ENCODE data around the gene PITX3.
"Not testable (repeated sequence)": the region's sequence is repeated elsewhere in the genome, so short reads cannot be mapped to it uniquely, and the experiment has no call there.

Gene PITX3

GRCh38 chr10:102225646-102226541, 15.4 kb downstream of the PITX3 start, which contains the start of gene ELOVL3:
TSS of gene ELOVL3 (plus strand) at chr10:102226299. CDS start at chr10:102226549, 250 bp downstream.
- peak; percentile 80 for DNase-seq

GRCh38 chr10:102222797-102223196, 18.5 kb downstream of the PITX3 start:
- DNase-seq: no peak

GRCh38 chr10:102220612-102221011, 20.7 kb downstream of the PITX3 start:
- no peak for DNase-seq

- no peak for DNase-seq
These were observed 21.9 kb downstream of the PITX3 start for GRCh38 chr10:102219370-102219769.

- DNase-seq: not testable (repeated sequence)
These were observed 27.7 kb downstream of the PITX3 start for GRCh38 chr10:102213599-102213998.

GRCh38 chr10:102211615-102212299, 29.6 kb downstream of the PITX3 start:
- DNase-seq: no peak

- DNase-seq: no peak
These were observed 32.8 kb downstream of the PITX3 start for GRCh38 chr10:102208311-102209035.

GRCh38 chr10:102202386-102202785, 38.9 kb downstream of the PITX3 start:
- no peak for DNase-seq

GRCh38 chr10:102200751-102201640, 40.3 kb downstream of the PITX3 start:
- DNase-seq: no peak

GRCh38 chr10:102198027-102198426, 43.3 kb downstream of the PITX3 start:
- no peak for DNase-seq

- DNase-seq: no peak
These were observed 44.4 kb downstream of the PITX3 start for GRCh38 chr10:102196893-102197292.

- no peak for DNase-seq
These were observed 45.9 kb downstream of the PITX3 start for GRCh38 chr10:102195296-102195870.

- no peak for DNase-seq
These were observed 49.4 kb downstream of the PITX3 start for GRCh38 chr10:102191956-102192355.

GRCh38 chr10:102188941-102189898, 52.1 kb downstream of the PITX3 start:
- not testable (repeated sequence) for DNase-seq

- DNase-seq: no peak
These were observed 52.9 kb downstream of the PITX3 start for GRCh38 chr10:102188298-102188940.

GRCh38 chr10:102185811-102186527, 55.3 kb downstream of the PITX3 start:
- DNase-seq: no peak

- DNase-seq: no peak
These were observed 56.0 kb downstream of the PITX3 start for GRCh38 chr10:102185272-102185671.

GRCh38 chr10:102184606-102185005, 56.7 kb downstream of the PITX3 start:
- DNase-seq: no peak

Data from activated effector memory CD4-positive, alpha-beta T cell treated with Interleukin-2 at 50 U/mL for 16 hours (primary cell).